Peyer's patch (tissue), 4 donors: Measurements from ENCODE around the gene FYB2. TPM values are rescaled to one million over a fixed set of nuclear protein-coding genes. Genes with fewer than 3 reads are reported as not detected.

Source experiments
- DNase-seq, 3 donors: peaks; one replicate each; pipeline ENCODE4 v3.0.0-alpha.2; 2017 to 2019
- H3K27ac ChIP-seq, 4 donors: fragments of 200-600 bp; sonication (generic); one replicate each; pipeline ENCODE4 v1.5.1; 2016 to 2019
- H3K27me3 ChIP-seq, 2 donors: fragments of 200-600 bp; sonication (generic); one replicate each; pipeline ENCODE4 v1.5.1; 2019
- H3K36me3 ChIP-seq, 3 donors: fragments of 200-600 bp; sonication (generic); one replicate each; pipeline ENCODE4 v1.5.1; 2016 to 2019
- H3K4me1 ChIP-seq, 4 donors: fragments of 200-600 bp; sonication (generic); one replicate each; pipeline ENCODE4 v1.5.1; 2016 to 2019
- H3K4me3 ChIP-seq, 4 donors: fragments of 200-600 bp; sonication (generic); 1 replicate in 3 of 4; 2 replicates in 1 of 4; pipeline ENCODE4 v1.5.1; 2016 to 2019; ENCODE audit warnings: mild to moderate bottlenecking in 1 of 4
- H3K9me3 ChIP-seq, 4 donors: fragments of 200-600 bp; sonication (generic); one replicate each; pipeline ENCODE4 v1.5.1; 2016 to 2019; ENCODE audit warnings: mild to moderate bottlenecking in 1 of 4
- CTCF ChIP-seq, 6 experiments: fragments of 450-650 bp in 4 of 6; fragments of 200-600 bp in 2 of 6; sonication (generic) in 1 of 6; IDR thresholded peaks; one replicate each; pipeline ENCODE4 v1.5.1; 2017 to 2019; ENCODE audit warnings: antibody characterized with exemption in 6 of 6, mild to moderate bottlenecking in 3 of 6, moderate library complexity in 1 of 6
- POLR2A ChIP-seq, 2 donors: fragments of 450-650 bp; IDR thresholded peaks; one replicate each; pipeline ENCODE4 v1.5.1; 2017; ENCODE audit warnings: antibody characterized with exemption in 2 of 2, mild to moderate bottlenecking in 2 of 2, moderate library complexity in 2 of 2
- total RNA-seq, 4 donors: library from RNA; depleted of rRNA; stranded (reverse); fragments of >200 nt; gene quantifications; one replicate each; pipeline ENCODE4 v1.1.0, GENCODE V29; 2016

Gene FYB2
- total RNA-seq, 4 donors from 2014 or later: 4.1 to 10.2 (median 8.4) TPM

- Histone ChIP-seq H3K4me3 (peak overlapping the region in 1 of 4 donors; percentile 3), H3K4me1 (peaks cover 0 to 18% (median 3%) of the 10 kb centered on the region in 4 donors), H3K27ac (peak overlapping the region in 1 of 4 donors; percentile 74), H3K9me3 (no peaks in the 10 kb centered on the region), H3K36me3 (no peaks in the 10 kb centered on the region), H3K27me3 (no peaks in the 10 kb centered on the region)
- no peak for TF ChIP-seq CTCF (IDR thresholded peaks at IDR 0.05)
- no peak for TF ChIP-seq POLR2A (IDR thresholded peaks at IDR 0.05)
- no peak for DNase-seq
Measured at GRCh38 chr1:56817716-56818463, 1.3 kb downstream of the FYB2 start.

- Histone ChIP-seq H3K36me3 (no peaks in the 10 kb centered on the region), H3K9me3 (no peaks in the 10 kb centered on the region), H3K4me3 (no peak overlapping the region), H3K27ac (no peak overlapping the region), H3K4me1 (peaks cover 0 to 18% (median 3%) of the 10 kb centered on the region in 4 donors), H3K27me3 (no peaks in the 10 kb centered on the region)
- TF ChIP-seq CTCF (IDR thresholded peaks at IDR 0.05) (no peak), POLR2A (IDR thresholded peaks at IDR 0.05) (no peak)
- DNase-seq: no peak
Measured at GRCh38 chr1:56816909-56817308, 2.3 kb downstream of the FYB2 start.

GRCh38 chr1:56816264-56816663 is 2.9 kb downstream of the FYB2 start:
- Histone ChIP-seq H3K36me3 (no peaks in the 10 kb centered on the region), H3K27ac (no peak overlapping the region), H3K4me1 (peaks cover 0 to 16% (median 3%) of the 10 kb centered on the region in 4 donors), H3K9me3 (no peaks in the 10 kb centered on the region), H3K27me3 (no peaks in the 10 kb centered on the region), H3K4me3 (no peak overlapping the region)
- DNase-seq: no peak
- TF ChIP-seq CTCF (IDR thresholded peaks at IDR 0.05) (no peak), POLR2A (IDR thresholded peaks at IDR 0.05) (no peak)

- Histone ChIP-seq H3K4me3 (no peak overlapping the region), H3K4me1 (peaks cover 0 to 4% (median 2%) of the 10 kb centered on the region in 4 donors), H3K36me3 (no peaks in the 10 kb centered on the region), H3K27ac (no peak overlapping the region), H3K9me3 (no peaks in the 10 kb centered on the region), H3K27me3 (no peaks in the 10 kb centered on the region)
- DNase-seq: no peak
- no peak for TF ChIP-seq CTCF (IDR thresholded peaks at IDR 0.05)
- no peak for TF ChIP-seq POLR2A (IDR thresholded peaks at IDR 0.05)
Measured at GRCh38 chr1:56814205-56814604, 5.0 kb downstream of the FYB2 start.

GRCh38 chr1:56811331-56811730 is 7.9 kb downstream of the FYB2 start:
- Histone ChIP-seq H3K4me3 (no peak overlapping the region), H3K27me3 (no peaks in the 10 kb centered on the region), H3K27ac (no peak overlapping the region), H3K36me3 (no peaks in the 10 kb centered on the region), H3K9me3 (no peaks in the 10 kb centered on the region), H3K4me1 (no peaks in the 10 kb centered on the region)
- no peak for DNase-seq
- no peak for TF ChIP-seq CTCF (IDR thresholded peaks at IDR 0.05)
- TF ChIP-seq POLR2A (IDR thresholded peaks at IDR 0.05): no peak
